ENCODE data around the gene HSF2BP. TPM values are rescaled to one million over a fixed set of nuclear protein-coding genes. Genes with fewer than 3 reads are reported as not detected.

The HSF2BP gene
- total and polyA plus RNA-seq, 2 donors (not counting 1 experiment from before 2014, with no cell fraction given), result 0.49 TPM

DNA sequence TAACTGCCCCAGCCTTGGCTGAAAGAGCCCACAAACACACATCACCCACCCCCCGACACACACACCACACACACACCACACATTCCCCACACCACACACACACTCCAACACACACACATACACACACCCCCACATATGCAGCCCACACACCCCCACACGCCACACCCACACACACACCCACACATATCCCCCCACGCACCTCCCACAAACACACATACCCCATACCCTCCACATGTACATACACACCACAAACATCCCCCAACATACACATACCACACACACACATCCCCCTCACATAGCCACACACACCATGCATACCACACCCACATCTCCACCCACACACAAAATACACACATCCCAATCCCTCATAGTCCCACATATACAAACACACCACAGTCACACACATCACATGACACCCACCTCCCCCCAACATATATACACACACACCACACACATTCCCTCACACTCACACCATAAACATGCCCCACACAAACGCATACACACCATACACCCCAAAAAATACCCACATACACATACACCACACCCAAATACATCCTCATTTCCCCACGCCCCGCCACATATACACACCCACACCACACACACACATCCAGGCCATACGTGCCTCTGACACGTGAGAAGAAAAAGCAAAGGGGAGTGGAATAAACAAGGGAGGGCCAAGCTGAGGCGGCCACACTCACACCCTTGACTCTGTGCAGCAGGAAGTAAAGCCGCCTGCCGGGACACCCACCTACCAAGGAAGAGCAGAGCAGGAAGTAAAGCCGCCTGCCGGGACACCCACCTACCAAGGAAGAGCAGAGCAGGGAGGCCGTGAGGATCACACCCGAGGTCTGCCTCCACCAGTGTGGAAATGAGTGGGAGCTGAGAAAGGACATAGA, 53.7 kb downstream of the HSF2BP start:
- Mint-ChIP-seq H3K27ac (no peak overlapping the region), H3K4me3 (no peak overlapping the region), H3K9me3 (ENCODE audit: insufficient read depth) (no peaks in the 10 kb centered on the region), H3K4me1 (peaks cover 11% of the 10 kb centered on the region), H3K27me3 (no peaks in the 10 kb centered on the region)
- H3K79me2 ChIP-seq (ENCODE audit: control insufficient read depth, insufficient read depth, low read length), result no peaks in the 10 kb centered on the region
- no peaks in the 10 kb centered on the region for H3K4me1 ChIP-seq (ENCODE audit: control insufficient read depth in 2 of 2, insufficient read depth in 2 of 2, low read length in 2 of 2)
- DNase-seq (no peak), ATAC-seq (ENCODE audit: low read depth) (no peak)
- ChIA-PET CTCF (no interaction called here), POLR2A (no interaction called here)
- H2AFZ ChIP-seq (ENCODE audit: insufficient read depth, low read depth, low read length, poor library complexity, severe bottlenecking), result no peak overlapping the region
- TF ChIP-seq, protein P1, sequence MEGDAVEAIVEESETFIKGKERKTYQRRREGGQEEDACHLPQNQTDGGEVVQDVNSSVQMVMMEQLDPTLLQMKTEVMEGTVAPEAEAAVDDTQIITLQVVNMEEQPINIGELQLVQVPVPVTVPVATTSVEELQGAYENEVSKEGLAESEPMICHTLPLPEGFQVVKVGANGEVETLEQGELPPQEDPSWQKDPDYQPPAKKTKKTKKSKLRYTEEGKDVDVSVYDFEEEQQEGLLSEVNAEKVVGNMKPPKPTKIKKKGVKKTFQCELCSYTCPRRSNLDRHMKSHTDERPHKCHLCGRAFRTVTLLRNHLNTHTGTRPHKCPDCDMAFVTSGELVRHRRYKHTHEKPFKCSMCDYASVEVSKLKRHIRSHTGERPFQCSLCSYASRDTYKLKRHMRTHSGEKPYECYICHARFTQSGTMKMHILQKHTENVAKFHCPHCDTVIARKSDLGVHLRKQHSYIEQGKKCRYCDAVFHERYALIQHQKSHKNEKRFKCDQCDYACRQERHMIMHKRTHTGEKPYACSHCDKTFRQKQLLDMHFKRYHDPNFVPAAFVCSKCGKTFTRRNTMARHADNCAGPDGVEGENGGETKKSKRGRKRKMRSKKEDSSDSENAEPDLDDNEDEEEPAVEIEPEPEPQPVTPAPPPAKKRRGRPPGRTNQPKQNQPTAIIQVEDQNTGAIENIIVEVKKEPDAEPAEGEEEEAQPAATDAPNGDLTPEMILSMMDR (IDR thresholded peaks at IDR 0.05), result no peak
- no peak for TF ChIP-seq EZH2 (IDR thresholded peaks at IDR 0.05; ENCODE audit: borderline replicate concordance, insufficient read depth, low read depth, low read length, poor library complexity, severe bottlenecking)
- intact Hi-C loops (cut with micrococcal nuclease), result no loop called here
- H3K9ac ChIP-seq (ENCODE audit: low read length), result no peak overlapping the region
- H3K4me2 ChIP-seq (replicated peaks; ENCODE audit: low read depth, low read length, poor library complexity, severe bottlenecking), result no peak overlapping the region
- H3K9me3 ChIP-seq (ENCODE audit: control extremely low read depth in 1 of 3, control insufficient read depth in 2 of 3, insufficient read depth in 1 of 3, low read length in 2 of 3), result no peaks in the 10 kb centered on the region
- peaks cover 0 to 5% (median 1%) of the 10 kb centered on the region in 4 experiments for H3K27me3 ChIP-seq (replicated peaks in 1 of 4; ENCODE audit: control extremely low read depth in 1 of 4, control insufficient read depth in 3 of 4, insufficient read depth in 4 of 4, low read length in 3 of 4)
- H3K27ac ChIP-seq (ENCODE audit: low read length in 2 of 2), result no peak overlapping the region
- 100% methylated on average over 6 of the region's 15 CpGs for WGBS (ENCODE audit: insufficient coverage)
- no peak overlapping the region for H3K4me3 ChIP-seq (ENCODE audit: control extremely low read depth in 1 of 5, extremely low read depth in 1 of 5, insufficient read depth in 1 of 5, low read depth in 2 of 5, low read length in 4 of 5)
- H4K20me1 ChIP-seq (ENCODE audit: control insufficient read depth, insufficient read depth, low read length, poor library complexity, severe bottlenecking), result no peaks in the 10 kb centered on the region
- H3K36me3 ChIP-seq (replicated peaks in 1 of 2; ENCODE audit: control extremely low read depth in 1 of 2, control insufficient read depth in 1 of 2, extremely low read depth in 1 of 2, insufficient read depth in 2 of 2, low read length in 1 of 2), result no peaks in the 10 kb centered on the region

DNA sequence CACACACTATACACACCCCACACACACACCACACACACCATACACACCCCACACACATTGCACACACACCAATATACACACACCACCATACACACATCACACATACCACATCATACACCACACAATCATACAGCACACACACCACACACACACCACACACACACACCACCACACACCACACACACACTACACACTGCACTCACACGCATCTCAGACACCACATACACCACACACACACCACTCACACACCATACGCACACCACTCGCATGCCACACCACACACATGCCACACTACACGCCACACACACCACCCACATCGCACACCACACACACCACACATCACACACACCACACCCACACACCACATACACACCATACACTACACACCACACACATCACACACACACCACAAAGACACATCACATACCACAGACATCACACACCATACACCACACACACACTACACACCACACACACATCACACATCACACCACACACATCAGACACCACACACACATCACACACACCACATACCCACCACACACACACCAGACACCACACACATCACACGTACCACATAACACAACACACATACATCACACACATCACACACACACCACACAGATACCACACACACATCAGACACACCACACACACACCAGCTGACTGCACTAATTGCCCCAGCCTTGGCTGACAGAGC, 54.6 kb downstream of the HSF2BP start:
- Histone ChIP-seq H3K4me3 (ENCODE audit: control extremely low read depth in 1 of 5, extremely low read depth in 1 of 5, insufficient read depth in 1 of 5, low read depth in 2 of 5, low read length in 4 of 5) (no peak overlapping the region), H3K9me3 (ENCODE audit: control extremely low read depth in 1 of 3, control insufficient read depth in 2 of 3, insufficient read depth in 1 of 3, low read length in 2 of 3) (no peaks in the 10 kb centered on the region), H3K9ac (ENCODE audit: low read length) (no peak overlapping the region), H2AFZ (ENCODE audit: insufficient read depth, low read depth, low read length, poor library complexity, severe bottlenecking) (no peak overlapping the region), H3K27ac (ENCODE audit: low read length in 2 of 2) (no peak overlapping the region), H3K36me3 (replicated peaks in 1 of 2; ENCODE audit: control extremely low read depth in 1 of 2, control insufficient read depth in 1 of 2, extremely low read depth in 1 of 2, insufficient read depth in 2 of 2, low read length in 1 of 2) (no peaks in the 10 kb centered on the region), H3K4me1 (ENCODE audit: control insufficient read depth in 2 of 2, insufficient read depth in 2 of 2, low read length in 2 of 2) (peaks cover 5 to 6% of the 10 kb centered on the region in 2 donors), H4K20me1 (ENCODE audit: control insufficient read depth, insufficient read depth, low read length, poor library complexity, severe bottlenecking) (no peaks in the 10 kb centered on the region), H3K27me3 (replicated peaks in 1 of 4; ENCODE audit: control extremely low read depth in 1 of 4, control insufficient read depth in 3 of 4, insufficient read depth in 4 of 4, low read length in 3 of 4) (peaks cover 0 to 5% (median 0%) of the 10 kb centered on the region in 4 experiments), H3K79me2 (ENCODE audit: control insufficient read depth, insufficient read depth, low read length) (no peaks in the 10 kb centered on the region), H3K4me2 (replicated peaks; ENCODE audit: low read depth, low read length, poor library complexity, severe bottlenecking) (no peak overlapping the region)
- DNase-seq (no peak), ATAC-seq (ENCODE audit: low read depth) (no peak)
- no peak overlapping the region for H3K4me3 Mint-ChIP-seq
- H3K9me3 Mint-ChIP-seq (ENCODE audit: insufficient read depth), result no peaks in the 10 kb centered on the region
- POLR2A ChIA-PET, result no interaction called here
- WGBS (ENCODE audit: insufficient coverage), result 98% methylated on average over 6 of the region's 6 CpGs
- H3K4me1 Mint-ChIP-seq, result peaks cover 17% of the 10 kb centered on the region
- TF ChIP-seq, protein P1 (IDR thresholded peaks at IDR 0.05), result no peak
- no peak for TF ChIP-seq EZH2 (IDR thresholded peaks at IDR 0.05; ENCODE audit: borderline replicate concordance, insufficient read depth, low read depth, low read length, poor library complexity, severe bottlenecking)
- H3K27me3 Mint-ChIP-seq, result no peaks in the 10 kb centered on the region
- intact Hi-C loops (cut with micrococcal nuclease), result no loop called here
- H3K27ac Mint-ChIP-seq, result no peak overlapping the region
- CTCF ChIA-PET, result no interaction called here
